ENCODE results near the gene HPRT1. TPM values are rescaled to one million over a fixed set of nuclear protein-coding genes. Genes with fewer than 3 reads are reported as not detected.

HPRT1 gene
- total RNA-seq, 1 donor from 2014 or later: 73.0 TPM

- no peak for DNase-seq (ENCODE audit: low read depth)
Measured at GRCh38 chrX:134543288-134543687, 83.3 kb downstream of the HPRT1 start.

- DNase-seq (ENCODE audit: low read depth): no peak
Measured at GRCh38 chrX:134544135-134544512, 84.2 kb downstream of the HPRT1 start.

- no peak for DNase-seq (ENCODE audit: low read depth)
Measured at GRCh38 chrX:134544513-134545151, 84.7 kb downstream of the HPRT1 start.

GRCh38 chrX:134545510-134545909 is 85.5 kb downstream of the HPRT1 start:
- DNase-seq (ENCODE audit: low read depth): no peak

GRCh38 chrX:134546187-134546586 is 86.2 kb downstream of the HPRT1 start:
- DNase-seq (ENCODE audit: low read depth): no peak

- peak; percentile 57 for DNase-seq (ENCODE audit: low read depth)
Measured at GRCh38 chrX:134547047-134547679, 87.2 kb downstream of the HPRT1 start.

GRCh38 chrX:134548257-134549201 is 88.6 kb downstream of the HPRT1 start:
- no peak for DNase-seq (ENCODE audit: low read depth)

Other genes starting within 250 kb of the HPRT1 start
- 3.0 TPM in 1 of 2 replicates, not detected in the other for gene CCDC160, start 223.0 kb upstream of the HPRT1 start, total RNA-seq
- 41.0 and 47.0 TPM in 2 replicates for gene PHF6, start 86.9 kb upstream of the HPRT1 start, total RNA-seq
- not detected in 2 replicates for gene PLAC1, start 198.3 kb downstream of the HPRT1 start, total RNA-seq

All from renal cortical epithelial cell (primary cell).